H1 (cell line): ENCODE results near the gene F10. TPM values are rescaled to one million over a fixed set of nuclear protein-coding genes. Genes with fewer than 3 reads are reported as not detected.

Source experiments
- BRCA1 ChIP-seq: IDR thresholded peaks from 2 replicates; pipeline ENCODE4 v1.6.1; 2012; ENCODE audit warnings: low read depth, low read length, improper control_type of control experiment
- CBX5 ChIP-seq: fragments of 300-800, 300-1000 bp; sonication (generic); IDR thresholded peaks from 2 replicates; pipeline ENCODE4 v1.7.1; 2016; ENCODE audit warnings: antibody characterized with exemption, low read length, low read depth
- CTBP2 ChIP-seq: IDR thresholded peaks from 2 replicates; pipeline ENCODE4 v1.7.0; 2011; ENCODE audit warnings: borderline replicate concordance, mild to moderate bottlenecking, moderate library complexity, mixed read lengths, low read length; ENCODE audit not compliant: insufficient read depth, insufficient read length
- HDAC6 ChIP-seq: IDR thresholded peaks from one replicate; pipeline ENCODE4 v1.7.1; 2012; ENCODE audit warnings: low read depth, mild to moderate bottlenecking, inconsistent platforms, low read length, moderate library complexity
- RNF2 ChIP-seq: fragments of 200-900, 300-1000 bp; sonication (generic); IDR thresholded peaks from 2 replicates; pipeline ENCODE4 v1.7.1; 2016; ENCODE audit warnings: borderline replicate concordance, low read depth, mild to moderate bottlenecking, antibody characterized with exemption, low read length; ENCODE audit not compliant: poor library complexity, severe bottlenecking; ENCODE audit errors: missing control alignments
- SP4 ChIP-seq: IDR thresholded peaks from 2 replicates; pipeline ENCODE4 v1.6.1; 2012; ENCODE audit warnings: low read length, inconsistent platforms
- polyA plus RNA-seq, 7 experiments: library from polyadenylated mRNA; depleted of rRNA in 3 of 7; stranded (reverse) in 5 of 7; unstranded in 2 of 7; fragments of >200 nt in 5 of 7; fragments of 200-250 nt in 2 of 7; gene quantifications; 1 replicate in 5 of 7; 2 replicates in 1 of 7; 4 replicates in 1 of 7; pipeline versions ENCODE4 v1.2.1 to v1.2.3, GENCODE V29; 2011 to 2013; ENCODE audit warnings: missing spikeins in 2 of 7, mixed read lengths in 2 of 7
- total RNA-seq: library from RNA; stranded (reverse); fragmentation: NEBNext Ultra II Directional; extraction: Animal tissue kit (Norgen Biotek cat#: 25700); gene quantifications from 2 replicates; pipeline ENCODE4 v1.2.1, GENCODE V29; 2021

F10 gene
- total and polyA plus RNA-seq, 2 of the 8 experiments (the other 6 are each of a cell fraction or from before 2014, with no cell fraction given): 2.0 to 4.2 TPM

- TF ChIP-seq CBX5: no peak
- no peak for TF ChIP-seq HDAC6
- TF ChIP-seq SP4: no peak
- TF ChIP-seq RNF2: no peak
- TF ChIP-seq BRCA1: no peak
- TF ChIP-seq CTBP2: no peak
Measured at GRCh38 chr13:113097651-113098050, 24.9 kb upstream of the F10 start (continued).
